Medulla oblongata (tissue), 1 donor: ENCODE measurements around the gene ABO.
"Not testable (repeated sequence)": the region's sequence is repeated elsewhere in the genome, so short reads cannot be mapped to it uniquely, and the experiment has no call there.

ENCODE experiments used
- DNase-seq: peaks from one replicate; pipeline ENCODE4 v3.0.0-alpha.2; 2015; ENCODE audit errors: extremely low spot score

ABO gene

DNA sequence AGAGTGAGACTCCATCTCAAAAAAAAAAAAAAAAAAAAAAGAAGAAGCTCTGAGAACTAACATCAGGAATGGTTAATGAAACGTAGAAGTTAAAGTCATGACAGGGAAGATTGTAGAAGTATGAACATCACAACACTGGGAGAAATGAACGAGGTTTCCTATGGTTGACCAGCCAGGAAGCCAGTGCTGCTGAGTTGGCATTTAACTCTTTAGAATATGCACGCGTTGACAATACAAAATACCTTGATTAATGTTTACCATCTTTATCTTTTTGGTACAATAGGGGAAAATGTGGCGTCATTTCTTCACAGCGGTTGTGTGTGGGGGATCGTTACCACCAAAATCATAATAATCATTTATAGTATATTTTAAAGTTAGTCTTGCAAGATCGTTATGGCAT, 32.0 kb downstream of the ABO start:
- no peak for DNase-seq

DNA sequence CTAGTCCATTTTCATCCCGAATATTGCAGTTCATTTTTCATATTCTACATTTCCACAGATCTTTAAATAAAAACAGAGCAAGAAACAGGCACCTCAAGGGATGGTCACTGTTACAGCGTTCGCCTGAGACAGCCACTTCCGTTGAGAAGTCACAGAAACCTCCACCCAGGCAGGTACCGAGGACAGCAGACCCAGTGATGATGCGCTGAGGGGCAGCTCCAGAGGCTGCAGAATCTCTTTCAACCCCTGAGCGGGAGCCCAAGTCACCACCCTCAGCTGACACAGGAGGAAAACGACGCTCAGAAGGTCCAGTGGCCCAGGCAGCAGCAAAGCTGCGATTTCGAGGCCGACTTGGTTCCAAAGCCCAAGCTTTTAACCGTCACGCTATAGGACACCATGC, 32.8 kb downstream of the ABO start:
- DNase-seq: no peak

- no peak for DNase-seq
Observed at GRCh38 chr9:133239533-133240090, 35.4 kb downstream of the ABO start.

GRCh38 chr9:133238851-133239532, 36.0 kb downstream of the ABO start:
- DNase-seq: peak; percentile 24

GRCh38 chr9:133238272-133238850, 36.6 kb downstream of the ABO start:
- DNase-seq: peak; percentile 5

DNA sequence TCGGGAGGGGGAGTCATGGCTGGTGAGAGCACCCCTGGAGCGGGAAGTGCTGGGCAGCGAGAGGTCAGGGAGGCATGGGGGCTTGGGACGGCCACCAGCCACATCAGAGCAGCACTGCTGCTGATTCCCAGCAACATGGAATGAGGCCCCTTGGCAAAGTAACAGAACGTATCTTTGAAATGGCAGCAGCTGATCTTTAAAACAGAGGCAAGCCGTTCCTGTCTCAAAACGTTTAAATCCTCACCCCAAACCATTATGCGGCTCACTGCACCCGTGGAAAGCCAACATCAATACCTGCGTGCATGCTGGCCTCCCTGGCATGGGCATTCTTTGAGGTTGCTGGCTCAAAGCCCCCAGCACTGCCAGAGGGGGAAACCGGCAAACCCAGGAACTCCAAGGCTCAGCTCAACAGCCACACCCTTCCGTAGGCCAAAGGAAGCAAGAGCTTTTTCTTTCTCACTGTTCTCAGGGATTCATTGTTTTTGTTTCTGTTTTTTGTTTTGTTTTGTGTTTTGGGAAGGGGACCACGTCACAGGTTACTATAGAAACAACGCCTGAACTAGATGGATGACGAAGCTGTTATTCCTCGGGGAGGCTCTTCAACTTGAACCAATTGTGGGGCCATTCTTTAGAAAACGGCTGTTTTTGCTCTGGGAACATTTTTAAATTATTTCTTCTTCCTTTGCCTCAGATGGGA, 37.8 kb downstream of the ABO start:
- DNase-seq: no peak

DNA sequence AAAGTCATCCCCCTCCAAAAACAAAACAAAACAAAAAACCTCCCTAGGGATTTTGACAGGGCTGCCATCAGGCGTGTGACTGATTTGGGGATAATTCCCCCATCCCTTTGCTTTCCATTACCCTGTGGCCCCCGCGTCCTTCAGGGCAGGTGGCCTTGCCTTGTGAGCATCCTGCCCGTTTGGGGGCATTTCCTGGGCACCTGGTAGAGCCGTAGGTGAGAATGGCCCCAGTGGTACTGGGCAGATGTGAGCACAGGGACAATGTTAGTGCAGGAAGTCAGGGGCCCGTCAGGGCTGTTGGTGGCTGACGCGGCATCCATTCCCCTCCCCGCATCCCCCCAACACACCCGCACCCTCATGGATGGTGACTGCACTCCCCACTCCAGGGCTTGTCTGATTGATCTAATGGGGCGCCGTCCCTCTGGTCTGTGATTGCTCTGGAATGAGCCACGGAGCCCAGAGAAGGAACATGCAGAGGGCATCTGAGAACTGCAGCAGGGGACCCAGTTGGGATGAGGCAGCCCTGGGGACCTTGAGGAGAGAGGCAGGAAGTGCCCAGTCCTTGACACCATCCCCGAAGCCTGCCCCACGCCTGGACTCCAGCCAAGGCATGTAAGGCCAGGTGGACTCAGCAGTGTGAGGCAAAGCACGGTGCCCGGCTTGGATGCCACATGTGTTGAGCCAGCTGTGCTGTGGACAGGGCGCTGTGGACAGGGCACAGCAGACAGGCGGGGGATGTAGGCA, 38.5 kb downstream of the ABO start:
- DNase-seq: not testable (repeated sequence)

GRCh38 chr9:133235549-133236222, 39.3 kb downstream of the ABO start:
- DNase-seq: no peak

DNA sequence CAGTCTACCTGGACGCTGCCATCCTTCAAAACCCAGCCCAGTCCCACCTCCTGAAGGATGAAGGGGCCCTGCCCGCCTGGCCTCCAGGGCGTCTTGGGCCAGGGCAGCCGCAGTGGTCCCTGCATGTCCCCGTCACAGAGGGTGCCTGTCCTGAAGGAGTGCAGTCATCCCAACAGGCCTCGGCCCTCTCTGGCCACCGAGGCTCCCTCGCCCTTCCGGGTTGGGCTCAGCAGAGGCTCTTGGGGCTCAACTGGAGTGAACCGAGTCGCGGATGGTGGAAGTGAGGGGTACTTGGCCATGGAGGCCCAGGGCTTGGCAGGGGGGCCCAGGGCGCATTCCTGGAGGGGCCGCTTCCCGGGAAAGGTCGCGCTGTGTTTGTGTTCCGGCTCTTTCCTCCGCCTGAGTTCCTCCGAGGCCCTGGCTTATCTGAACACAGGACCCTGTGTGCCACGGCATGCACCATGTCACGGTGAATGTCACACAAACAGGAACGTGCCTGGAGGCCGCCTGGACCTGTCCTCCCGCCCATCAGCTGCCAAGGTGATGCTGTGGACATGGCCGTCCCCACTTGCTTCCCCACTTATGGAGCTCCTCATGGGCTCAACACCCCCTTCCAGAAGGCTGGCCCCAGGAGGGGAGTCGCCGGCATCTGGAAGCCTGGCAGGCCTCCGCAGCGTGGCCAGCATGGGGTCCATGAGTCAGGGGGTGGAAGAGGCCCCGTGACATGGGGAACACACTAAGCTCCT, 40.3 kb downstream of the ABO start:
- DNase-seq: no peak

- no peak for DNase-seq
Observed at GRCh38 chr9:133233681-133234432, 41.1 kb downstream of the ABO start.

DNA sequence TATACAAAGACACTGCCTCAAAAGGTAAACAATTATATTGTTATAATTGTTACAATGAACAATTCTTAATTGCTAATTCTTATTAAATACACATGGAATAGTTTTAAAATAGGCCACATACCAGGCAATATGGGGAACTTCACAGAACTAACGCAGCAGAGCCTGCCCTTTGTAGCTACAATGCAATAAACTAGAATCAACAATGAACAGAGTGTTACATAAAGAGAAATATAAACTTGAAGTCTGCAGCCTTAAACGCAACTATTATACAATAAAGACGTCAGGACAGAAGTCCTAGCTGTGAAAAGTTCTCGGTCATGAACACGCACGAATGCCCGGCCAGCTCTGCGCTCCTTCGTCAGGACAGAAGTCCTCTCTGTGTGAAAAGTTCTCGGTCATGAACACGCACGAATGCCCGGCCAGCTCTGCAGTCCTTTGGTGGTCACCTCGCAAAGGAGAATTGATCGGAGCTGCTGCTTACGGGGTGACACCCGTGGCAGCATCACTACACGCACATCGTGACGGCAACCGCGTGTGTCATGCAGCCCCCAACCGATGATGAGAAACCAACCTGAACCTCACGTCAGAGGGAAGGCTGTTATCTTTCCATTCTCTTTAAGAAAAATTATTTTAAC, 43.0 kb downstream of the ABO start:
- not testable (repeated sequence) for DNase-seq

DNA sequence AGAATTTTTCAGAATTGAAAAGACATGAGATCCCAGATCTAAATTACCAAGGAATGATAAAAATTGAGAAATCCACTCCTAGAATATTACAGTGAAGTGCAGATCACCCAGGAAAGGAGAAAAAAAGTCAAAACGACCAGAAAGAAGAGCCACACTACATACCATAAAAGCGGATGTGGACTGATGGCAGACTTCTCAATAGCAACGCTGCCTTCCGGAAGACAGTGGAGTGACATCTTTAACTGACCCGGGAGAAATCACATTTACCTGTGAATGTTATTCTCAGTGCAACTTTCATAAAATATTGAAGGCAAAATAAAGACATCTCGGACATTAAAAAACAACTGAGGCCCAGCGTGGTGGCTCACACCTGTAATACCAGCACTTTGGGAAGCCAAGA, 44.5 kb downstream of the ABO start:
- not testable (repeated sequence) for DNase-seq

DNA sequence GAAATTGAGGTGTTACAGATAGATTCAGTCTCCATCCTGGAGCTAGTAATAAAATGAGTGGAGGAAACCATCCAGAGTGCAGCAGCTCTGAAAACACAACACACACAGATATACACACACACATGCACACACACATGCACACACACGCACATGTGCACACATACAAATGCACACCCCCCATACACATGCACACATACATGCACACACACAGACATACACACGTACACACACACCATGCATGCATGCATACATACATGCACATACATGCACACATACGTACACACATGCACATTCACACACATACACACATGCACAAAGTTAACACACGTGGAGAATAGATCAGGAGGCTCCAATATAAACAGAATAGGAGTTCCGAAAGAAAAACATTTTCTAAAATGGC, 44.9 kb downstream of the ABO start:
- no peak for DNase-seq

GRCh38 chr9:133228474-133229193, 46.4 kb downstream of the ABO start:
- not testable (repeated sequence) for DNase-seq

DNA sequence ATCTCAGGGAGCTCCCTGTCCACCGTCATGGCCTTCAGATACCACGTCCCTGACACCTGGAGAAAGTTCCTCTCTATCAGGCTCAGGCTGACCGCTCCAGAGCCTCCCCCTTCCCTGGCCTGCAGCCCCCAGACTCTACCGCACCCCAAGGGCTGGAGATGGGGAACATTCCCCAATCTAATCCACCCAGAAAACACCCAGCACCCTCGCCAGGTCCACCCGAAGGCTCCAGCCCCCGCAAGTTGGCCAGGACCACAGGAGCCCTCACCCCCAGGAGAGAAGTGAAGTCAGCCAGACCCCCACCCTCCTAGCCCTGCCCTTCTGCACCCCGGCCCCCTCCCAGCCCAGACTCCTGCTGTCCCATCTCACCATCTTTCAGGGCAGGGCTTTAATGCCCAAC, 47.0 kb downstream of the ABO start:
- DNase-seq: not testable (repeated sequence)

GRCh38 chr9:133227242-133227860, 47.6 kb downstream of the ABO start:
- DNase-seq: no peak

DNA sequence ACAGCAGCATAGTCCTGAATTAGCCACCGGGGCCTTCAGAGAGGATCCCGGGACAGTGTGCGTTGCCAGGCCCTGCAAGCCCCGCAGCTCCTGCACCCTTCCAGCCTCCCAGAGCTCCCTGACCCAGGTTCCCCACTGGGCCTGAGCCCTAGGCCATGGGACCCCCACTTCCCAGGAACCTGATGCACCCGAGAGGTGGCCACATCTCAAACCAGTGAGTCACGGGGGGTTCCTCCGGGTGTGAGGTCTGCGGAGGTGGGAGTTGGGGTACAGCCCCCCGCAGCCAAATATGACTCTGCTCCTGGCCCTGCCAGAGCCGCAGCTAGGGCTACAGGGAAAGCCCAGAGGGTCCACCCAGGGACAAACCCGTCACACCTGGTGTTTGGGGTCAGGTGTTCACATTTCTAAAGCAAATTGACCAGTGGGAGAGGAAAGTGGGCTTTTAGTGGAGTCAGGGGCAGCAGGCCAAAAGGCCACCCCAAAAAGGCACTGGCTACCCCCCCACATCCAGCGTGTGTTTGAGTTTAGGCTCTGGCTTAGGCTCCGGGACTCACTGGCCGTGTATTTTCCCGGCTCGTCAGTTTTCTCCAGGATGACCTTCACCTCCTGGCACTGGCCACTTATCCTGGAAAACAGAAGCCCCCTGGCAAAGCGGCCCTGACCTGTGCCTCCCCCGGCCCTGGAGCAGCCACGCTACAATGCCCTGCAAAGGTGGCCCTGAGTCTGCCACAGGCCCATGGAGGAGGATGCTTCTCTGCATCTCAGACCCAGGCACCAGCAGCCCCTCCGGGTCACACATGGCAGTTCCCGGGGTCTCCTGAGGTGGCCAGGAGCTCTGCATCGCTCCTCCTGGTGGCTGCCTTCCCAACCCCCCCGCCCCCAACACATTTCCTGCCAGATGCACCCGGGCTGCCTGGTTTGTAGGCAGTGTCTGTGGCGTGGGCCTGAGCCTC, 48.5 kb downstream of the ABO start:
- DNase-seq: no peak
